K562 (cell line): ENCODE results near the gene RETSAT. TPM values are rescaled to one million over a fixed set of nuclear protein-coding genes. Genes with fewer than 3 reads are reported as not detected.
A peak's percentile ranks its signal among the peaks of the same experiment; 100 is the strongest.

Experiments used
- EP300 ChIP-seq: IDR thresholded peaks from 2 replicates; pipeline ENCODE4 v1.6.1; 2012; ENCODE audit warnings: low read length, improper control_type of control experiment
- EP400 ChIP-seq: fragments of 450-650 bp; IDR thresholded peaks from 2 replicates; pipeline ENCODE4 v1.6.1; 2017; ENCODE audit warnings: antibody characterized with exemption, mild to moderate bottlenecking, moderate library complexity
- HDAC1 ChIP-seq, 2 experiments: fragments of 450-650 bp; IDR thresholded peaks; 2 replicates each; pipeline ENCODE4 v1.6.1; 2016 to 2017; ENCODE audit warnings: inconsistent platforms in 1 of 2, mild to moderate bottlenecking in 1 of 2, moderate library complexity in 1 of 2
- MECOM ChIP-seq: fragments of 250-450 bp; sonication (Bioruptor Pico); IDR thresholded peaks from 2 replicates; pipeline ENCODE4 v1.8.0; 2022; ENCODE audit warnings: inconsistent platforms
- MTA3 ChIP-seq: fragments of 450-650 bp; formaldehyde crosslinking; IDR thresholded peaks from 2 replicates; pipeline ENCODE4 v1.6.1; 2017; ENCODE audit warnings: mild to moderate bottlenecking, borderline replicate concordance
- PHF20 ChIP-seq: fragments of 450-650 bp; IDR thresholded peaks from 2 replicates; pipeline ENCODE4 v1.6.1; 2018; ENCODE audit not compliant: partially characterized antibody
- POLR2B ChIP-seq: fragments of 450-650 bp; IDR thresholded peaks from 2 replicates; pipeline ENCODE4 v1.6.1; 2018; ENCODE audit warnings: low read depth; ENCODE audit not compliant: partially characterized antibody
- PTTG1 ChIP-seq: fragments of 450-650 bp; IDR thresholded peaks from 2 replicates; pipeline ENCODE4 v1.6.1; 2016; ENCODE audit warnings: low read depth, mild to moderate bottlenecking, missing genetic modification characterization, missing compliant biosample characterization
- SAFB2 ChIP-seq: fragments of 200-400 bp; formaldehyde crosslinking; IDR thresholded peaks from 2 replicates; pipeline ENCODE4 v1.6.1; 2018; ENCODE audit warnings: borderline replicate concordance, low read length, low read depth, moderate library complexity; ENCODE audit not compliant: severe bottlenecking
- TCF7L2 ChIP-seq: fragments of 150-350 bp; IDR thresholded peaks from 2 replicates; pipeline ENCODE4 v1.6.1; 2016; ENCODE audit warnings: low read depth, mild to moderate bottlenecking, low read length, moderate library complexity
- ZKSCAN3 ChIP-seq: fragments of 250-450 bp; sonication (Bioruptor Pico); IDR thresholded peaks from 2 replicates; pipeline ENCODE4 v1.4.0; 2020
- polyA plus RNA-seq, 8 experiments: library from polyadenylated mRNA; depleted of rRNA in 4 of 8; stranded (reverse) in 5 of 8; unstranded in 3 of 8; fragments of >200 nt; fragmentation: Nextera tagmentation in 2 of 8; fragmentation: Illumina TruSeq in 1 of 8; extraction: Ambion mirVana in 2 of 8; extraction: Trizol in 1 of 8; gene quantifications; 2 replicates each; pipeline versions ENCODE4 v1.2.1 to v1.2.3, GENCODE V29; 2011 to 2014; ENCODE audit warnings: inconsistent platforms in 1 of 8, missing spikeins in 1 of 8
- total RNA-seq, 7 experiments: library from RNA; depleted of rRNA in 6 of 7; stranded (reverse); fragments of >200 nt in 6 of 7; fragmentation: Illumina TruSeq in 2 of 7; extraction: Trizol in 2 of 7; gene quantifications; 2 replicates each; pipeline versions ENCODE4 v1.2.1 to v1.2.3, GENCODE V29; 2011 to 2021; ENCODE audit warnings: low replicate concordance in 1 of 7
- TF ChIP-seq, protein P1 (sequence below): fragments of 150-350 bp; conservative IDR thresholded peaks from 2 replicates; pipeline ENCODE4 v1.6.1; 2014; ENCODE audit warnings: low read length
- TF ChIP-seq, protein P2 (sequence below), 2 experiments: IDR thresholded peaks; 2 replicates each; pipeline ENCODE4 v1.6.1; 2012; ENCODE audit warnings: improper control_type of control experiment in 2 of 2, low read depth in 2 of 2, low read length in 2 of 2, borderline replicate concordance in 1 of 2
- TF ChIP-seq, protein P3 (sequence below): sonication (generic); formaldehyde crosslinking; IDR thresholded peaks from 2 replicates; pipeline ENCODE4 v1.4.0; 2020; ENCODE audit warnings: mild to moderate bottlenecking, missing genetic modification reagents
- TF ChIP-seq, protein P4 (sequence below): fragments of 200-800 bp; sonication (Bioruptor generic); IDR thresholded peaks from 2 replicates; pipeline ENCODE4 v1.6.1; 2016; ENCODE audit warnings: missing genetic modification characterization, missing compliant biosample characterization

Gene RETSAT
- total and polyA plus RNA-seq, 9 of the 15 experiments (the other 6 are each of a cell fraction or from before 2014, with no cell fraction given): 1.9 to 21.6 (median 16.5) TPM

DNA sequence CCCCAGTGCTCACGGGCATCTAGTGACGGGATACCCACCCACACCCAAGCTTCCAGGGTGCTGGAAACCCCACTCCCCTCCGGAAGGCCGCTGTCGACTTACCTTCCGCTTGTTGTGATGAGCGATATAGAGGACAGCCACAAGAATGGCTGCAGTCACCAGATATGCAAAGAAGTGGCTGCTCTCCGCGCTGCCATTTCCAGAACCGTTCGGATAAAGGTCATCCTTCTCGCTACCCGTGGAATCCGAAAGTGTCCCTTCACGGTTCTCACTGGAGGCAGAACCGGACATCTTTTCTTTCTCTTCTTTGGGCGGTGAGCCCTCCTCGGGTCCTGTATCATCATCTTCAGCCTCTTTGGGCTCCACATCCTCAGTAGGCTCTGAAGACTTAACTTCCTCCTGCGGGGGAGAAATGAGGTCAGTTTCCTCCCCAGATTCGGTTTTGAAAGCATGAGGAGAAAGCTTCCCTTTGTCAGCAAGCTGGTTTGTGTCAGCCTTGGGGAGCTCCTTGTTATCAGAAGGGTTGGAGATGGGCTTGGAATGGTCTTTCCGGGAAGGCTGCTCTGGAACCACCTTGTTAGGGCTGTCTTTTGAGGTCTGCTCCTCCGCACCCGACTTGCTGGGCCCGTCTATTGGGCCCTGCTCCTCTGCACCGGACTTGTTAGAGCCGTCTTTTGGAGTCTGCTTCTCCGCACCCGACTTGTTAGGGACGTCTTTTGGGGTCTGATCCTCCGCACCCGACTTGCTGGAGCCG is 27.7 kb downstream of the RETSAT start (continued):
- TF ChIP-seq, protein P1, sequence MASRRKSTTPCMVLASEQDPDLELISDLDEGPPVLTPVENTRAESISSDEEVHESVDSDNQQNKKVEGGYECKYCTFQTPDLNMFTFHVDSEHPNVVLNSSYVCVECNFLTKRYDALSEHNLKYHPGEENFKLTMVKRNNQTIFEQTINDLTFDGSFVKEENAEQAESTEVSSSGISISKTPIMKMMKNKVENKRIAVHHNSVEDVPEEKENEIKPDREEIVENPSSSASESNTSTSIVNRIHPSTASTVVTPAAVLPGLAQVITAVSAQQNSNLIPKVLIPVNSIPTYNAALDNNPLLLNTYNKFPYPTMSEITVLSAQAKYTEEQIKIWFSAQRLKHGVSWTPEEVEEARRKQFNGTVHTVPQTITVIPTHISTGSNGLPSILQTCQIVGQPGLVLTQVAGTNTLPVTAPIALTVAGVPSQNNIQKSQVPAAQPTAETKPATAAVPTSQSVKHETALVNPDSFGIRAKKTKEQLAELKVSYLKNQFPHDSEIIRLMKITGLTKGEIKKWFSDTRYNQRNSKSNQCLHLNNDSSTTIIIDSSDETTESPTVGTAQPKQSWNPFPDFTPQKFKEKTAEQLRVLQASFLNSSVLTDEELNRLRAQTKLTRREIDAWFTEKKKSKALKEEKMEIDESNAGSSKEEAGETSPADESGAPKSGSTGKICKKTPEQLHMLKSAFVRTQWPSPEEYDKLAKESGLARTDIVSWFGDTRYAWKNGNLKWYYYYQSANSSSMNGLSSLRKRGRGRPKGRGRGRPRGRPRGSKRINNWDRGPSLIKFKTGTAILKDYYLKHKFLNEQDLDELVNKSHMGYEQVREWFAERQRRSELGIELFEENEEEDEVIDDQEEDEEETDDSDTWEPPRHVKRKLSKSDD: no peak
- TF ChIP-seq, protein P2, sequence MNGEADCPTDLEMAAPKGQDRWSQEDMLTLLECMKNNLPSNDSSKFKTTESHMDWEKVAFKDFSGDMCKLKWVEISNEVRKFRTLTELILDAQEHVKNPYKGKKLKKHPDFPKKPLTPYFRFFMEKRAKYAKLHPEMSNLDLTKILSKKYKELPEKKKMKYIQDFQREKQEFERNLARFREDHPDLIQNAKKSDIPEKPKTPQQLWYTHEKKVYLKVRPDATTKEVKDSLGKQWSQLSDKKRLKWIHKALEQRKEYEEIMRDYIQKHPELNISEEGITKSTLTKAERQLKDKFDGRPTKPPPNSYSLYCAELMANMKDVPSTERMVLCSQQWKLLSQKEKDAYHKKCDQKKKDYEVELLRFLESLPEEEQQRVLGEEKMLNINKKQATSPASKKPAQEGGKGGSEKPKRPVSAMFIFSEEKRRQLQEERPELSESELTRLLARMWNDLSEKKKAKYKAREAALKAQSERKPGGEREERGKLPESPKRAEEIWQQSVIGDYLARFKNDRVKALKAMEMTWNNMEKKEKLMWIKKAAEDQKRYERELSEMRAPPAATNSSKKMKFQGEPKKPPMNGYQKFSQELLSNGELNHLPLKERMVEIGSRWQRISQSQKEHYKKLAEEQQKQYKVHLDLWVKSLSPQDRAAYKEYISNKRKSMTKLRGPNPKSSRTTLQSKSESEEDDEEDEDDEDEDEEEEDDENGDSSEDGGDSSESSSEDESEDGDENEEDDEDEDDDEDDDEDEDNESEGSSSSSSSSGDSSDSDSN (IDR thresholded peaks at IDR 0.05; ENCODE audit: borderline replicate concordance in 1 of 2, low read depth in 2 of 2, low read length in 2 of 2): peak in 1 of 2 experiments; percentile 37; a peak in 2 of 4 replicates
- TF ChIP-seq PHF20: no peak
- peak; percentile 59 for TF ChIP-seq EP400
- no peak for TF ChIP-seq SAFB2
- TF ChIP-seq PTTG1 (tag): no peak
- TF ChIP-seq EP300: peak; percentile 72
- no peak for TF ChIP-seq TCF7L2
- TF ChIP-seq POLR2B: no peak
- no peak for TF ChIP-seq MECOM (CRISPR knock-in tag)
- no peak for TF ChIP-seq ZKSCAN3 (CRISPR knock-in tag)
- TF ChIP-seq, protein P3, sequence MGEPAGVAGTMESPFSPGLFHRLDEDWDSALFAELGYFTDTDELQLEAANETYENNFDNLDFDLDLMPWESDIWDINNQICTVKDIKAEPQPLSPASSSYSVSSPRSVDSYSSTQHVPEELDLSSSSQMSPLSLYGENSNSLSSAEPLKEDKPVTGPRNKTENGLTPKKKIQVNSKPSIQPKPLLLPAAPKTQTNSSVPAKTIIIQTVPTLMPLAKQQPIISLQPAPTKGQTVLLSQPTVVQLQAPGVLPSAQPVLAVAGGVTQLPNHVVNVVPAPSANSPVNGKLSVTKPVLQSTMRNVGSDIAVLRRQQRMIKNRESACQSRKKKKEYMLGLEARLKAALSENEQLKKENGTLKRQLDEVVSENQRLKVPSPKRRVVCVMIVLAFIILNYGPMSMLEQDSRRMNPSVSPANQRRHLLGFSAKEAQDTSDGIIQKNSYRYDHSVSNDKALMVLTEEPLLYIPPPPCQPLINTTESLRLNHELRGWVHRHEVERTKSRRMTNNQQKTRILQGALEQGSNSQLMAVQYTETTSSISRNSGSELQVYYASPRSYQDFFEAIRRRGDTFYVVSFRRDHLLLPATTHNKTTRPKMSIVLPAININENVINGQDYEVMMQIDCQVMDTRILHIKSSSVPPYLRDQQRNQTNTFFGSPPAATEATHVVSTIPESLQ (CRISPR knock-in tag): 0 out of 2 replicates have a peak, but pooled peaks have one; percentile 36
- TF ChIP-seq, protein P4, sequence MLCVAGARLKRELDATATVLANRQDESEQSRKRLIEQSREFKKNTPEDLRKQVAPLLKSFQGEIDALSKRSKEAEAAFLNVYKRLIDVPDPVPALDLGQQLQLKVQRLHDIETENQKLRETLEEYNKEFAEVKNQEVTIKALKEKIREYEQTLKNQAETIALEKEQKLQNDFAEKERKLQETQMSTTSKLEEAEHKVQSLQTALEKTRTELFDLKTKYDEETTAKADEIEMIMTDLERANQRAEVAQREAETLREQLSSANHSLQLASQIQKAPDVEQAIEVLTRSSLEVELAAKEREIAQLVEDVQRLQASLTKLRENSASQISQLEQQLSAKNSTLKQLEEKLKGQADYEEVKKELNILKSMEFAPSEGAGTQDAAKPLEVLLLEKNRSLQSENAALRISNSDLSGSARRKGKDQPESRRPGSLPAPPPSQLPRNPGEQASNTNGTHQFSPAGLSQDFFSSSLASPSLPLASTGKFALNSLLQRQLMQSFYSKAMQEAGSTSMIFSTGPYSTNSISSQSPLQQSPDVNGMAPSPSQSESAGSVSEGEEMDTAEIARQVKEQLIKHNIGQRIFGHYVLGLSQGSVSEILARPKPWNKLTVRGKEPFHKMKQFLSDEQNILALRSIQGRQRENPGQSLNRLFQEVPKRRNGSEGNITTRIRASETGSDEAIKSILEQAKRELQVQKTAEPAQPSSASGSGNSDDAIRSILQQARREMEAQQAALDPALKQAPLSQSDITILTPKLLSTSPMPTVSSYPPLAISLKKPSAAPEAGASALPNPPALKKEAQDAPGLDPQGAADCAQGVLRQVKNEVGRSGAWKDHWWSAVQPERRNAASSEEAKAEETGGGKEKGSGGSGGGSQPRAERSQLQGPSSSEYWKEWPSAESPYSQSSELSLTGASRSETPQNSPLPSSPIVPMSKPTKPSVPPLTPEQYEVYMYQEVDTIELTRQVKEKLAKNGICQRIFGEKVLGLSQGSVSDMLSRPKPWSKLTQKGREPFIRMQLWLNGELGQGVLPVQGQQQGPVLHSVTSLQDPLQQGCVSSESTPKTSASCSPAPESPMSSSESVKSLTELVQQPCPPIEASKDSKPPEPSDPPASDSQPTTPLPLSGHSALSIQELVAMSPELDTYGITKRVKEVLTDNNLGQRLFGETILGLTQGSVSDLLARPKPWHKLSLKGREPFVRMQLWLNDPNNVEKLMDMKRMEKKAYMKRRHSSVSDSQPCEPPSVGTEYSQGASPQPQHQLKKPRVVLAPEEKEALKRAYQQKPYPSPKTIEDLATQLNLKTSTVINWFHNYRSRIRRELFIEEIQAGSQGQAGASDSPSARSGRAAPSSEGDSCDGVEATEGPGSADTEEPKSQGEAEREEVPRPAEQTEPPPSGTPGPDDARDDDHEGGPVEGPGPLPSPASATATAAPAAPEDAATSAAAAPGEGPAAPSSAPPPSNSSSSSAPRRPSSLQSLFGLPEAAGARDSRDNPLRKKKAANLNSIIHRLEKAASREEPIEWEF (CRISPR knock-in tag): no peak
- TF ChIP-seq HDAC1 (IDR thresholded peaks at IDR 0.05): peak in 1 of 2 experiments; percentile 31; a peak in 1 of 4 replicates
- 0 out of 2 replicates have a peak, but pooled peaks have one; percentile 45 for TF ChIP-seq MTA3
